ENCODE results near the gene SLC1A2.
"Not testable (repeated sequence)": the region's sequence is repeated elsewhere in the genome, so short reads cannot be mapped to it uniquely, and the experiment has no call there.

Gene SLC1A2

DNA sequence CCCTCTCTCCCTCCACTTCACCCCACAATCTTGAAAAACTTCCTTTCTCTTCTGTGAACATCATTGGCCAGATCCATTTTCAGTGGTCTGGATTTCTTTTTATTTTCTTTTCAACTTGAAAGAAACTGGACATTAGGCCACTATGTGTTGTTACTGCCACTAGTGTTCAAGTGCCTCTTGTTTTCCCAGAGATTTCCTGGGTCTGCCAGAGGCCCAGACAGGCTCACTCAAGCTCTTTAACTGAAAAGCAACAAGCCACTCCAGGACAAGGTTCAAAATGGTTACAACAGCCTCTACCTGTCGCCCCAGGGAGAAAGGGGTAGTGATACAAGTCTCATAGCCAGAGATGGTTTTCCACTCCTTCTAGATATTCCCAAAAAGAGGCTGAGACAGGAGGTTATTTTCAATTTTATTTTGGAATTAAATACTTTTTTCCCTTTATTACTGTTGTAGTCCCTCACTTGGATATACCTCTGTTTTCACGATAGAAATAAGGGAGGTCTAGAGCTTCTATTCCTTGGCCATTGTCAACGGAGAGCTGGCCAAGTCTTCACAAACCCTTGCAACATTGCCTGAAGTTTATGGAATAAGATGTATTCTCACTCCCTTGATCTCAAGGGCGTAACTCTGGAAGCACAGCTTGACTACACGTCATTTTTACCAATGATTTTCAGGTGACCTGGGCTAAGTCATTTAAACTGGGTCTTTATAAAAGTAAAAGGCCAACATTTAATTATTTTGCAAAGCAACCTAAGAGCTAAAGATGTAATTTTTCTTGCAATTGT, 188.1 kb downstream of the SLC1A2 start:
- H3K9ac ChIP-seq (ENCODE audit: low read depth in 1 of 2, low read length in 2 of 2) = no peak overlapping the region
- H3K4me1 ChIP-seq (ENCODE audit: control insufficient read depth in 1 of 2, insufficient read depth in 2 of 2, low read length in 2 of 2) = peaks cover 0 to 16% of the 10 kb centered on the region in 2 donors
- no peak overlapping the region for H3K27ac ChIP-seq (ENCODE audit: low read depth, low read length)
- H3K36me3 ChIP-seq (ENCODE audit: control insufficient read depth in 1 of 2, insufficient read depth in 2 of 2, low read length in 2 of 2) = peaks cover 21 to 28% of the 10 kb centered on the region in 2 donors
- no peak overlapping the region for H3K4me3 ChIP-seq (ENCODE audit: low read depth in 1 of 2, low read length in 2 of 2)
- no peaks in the 10 kb centered on the region for H3K9me3 ChIP-seq (ENCODE audit: control insufficient read depth in 1 of 2, low read length in 2 of 2)
- no peaks in the 10 kb centered on the region for H3K27me3 ChIP-seq (ENCODE audit: control insufficient read depth in 1 of 2, insufficient read depth in 2 of 2, low read length in 2 of 2)

DNA sequence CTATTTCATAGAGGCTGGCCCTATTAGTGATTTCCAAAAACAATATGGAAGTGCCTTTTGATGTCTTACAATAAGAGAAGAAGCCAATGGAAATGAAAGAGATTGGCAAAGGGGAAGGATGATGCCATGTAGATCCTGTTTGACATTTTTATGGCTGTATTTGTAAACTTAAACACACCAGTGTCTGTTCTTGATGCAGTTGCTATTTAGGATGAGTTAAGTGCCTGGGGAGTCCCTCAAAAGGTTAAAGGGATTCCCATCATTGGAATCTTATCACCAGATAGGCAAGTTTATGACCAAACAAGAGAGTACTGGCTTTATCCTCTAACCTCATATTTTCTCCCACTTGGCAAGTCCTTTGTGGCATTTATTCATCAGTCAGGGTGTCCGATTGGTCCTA, 189.0 kb downstream of the SLC1A2 start:
- no peaks in the 10 kb centered on the region for H3K27me3 ChIP-seq (ENCODE audit: control insufficient read depth in 1 of 2, insufficient read depth in 2 of 2, low read length in 2 of 2)
- no peaks in the 10 kb centered on the region for H3K9me3 ChIP-seq (ENCODE audit: control insufficient read depth in 1 of 2, low read length in 2 of 2)
- H3K27ac ChIP-seq (ENCODE audit: low read depth, low read length) = no peak overlapping the region
- H3K4me3 ChIP-seq (ENCODE audit: low read depth in 1 of 2, low read length in 2 of 2) = no peak overlapping the region
- peaks cover 0 to 7% of the 10 kb centered on the region in 2 donors for H3K4me1 ChIP-seq (ENCODE audit: control insufficient read depth in 1 of 2, insufficient read depth in 2 of 2, low read length in 2 of 2)
- no peak overlapping the region for H3K9ac ChIP-seq (ENCODE audit: low read depth in 1 of 2, low read length in 2 of 2)
- H3K36me3 ChIP-seq (ENCODE audit: control insufficient read depth in 1 of 2, insufficient read depth in 2 of 2, low read length in 2 of 2) = peaks cover 21 to 31% of the 10 kb centered on the region in 2 donors

DNA sequence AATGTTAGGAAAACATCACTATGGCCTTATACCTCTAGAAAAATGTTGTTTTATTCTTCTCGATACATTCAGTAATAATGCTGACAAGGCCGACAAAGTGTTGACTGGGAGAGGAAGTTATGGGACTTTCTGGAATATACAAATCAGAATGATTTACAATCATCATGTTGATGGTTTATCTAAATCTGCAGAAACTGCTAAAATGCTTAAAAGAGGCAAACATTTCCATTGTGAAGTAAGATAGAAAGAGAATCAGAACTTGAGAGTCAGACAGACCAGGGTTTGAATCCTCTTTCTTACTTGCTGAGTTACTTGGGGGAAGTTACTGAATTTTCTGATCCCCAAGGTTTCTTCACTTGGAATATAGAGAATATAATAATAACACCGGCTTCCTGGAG, 191.0 kb downstream of the SLC1A2 start:
- no peak overlapping the region for H3K27ac ChIP-seq (ENCODE audit: low read depth, low read length)

GRCh38 chr11:35227576-35228327, 191.6 kb downstream of the SLC1A2 start:
- Histone ChIP-seq H3K9ac (ENCODE audit: low read depth in 1 of 2, low read length in 2 of 2) (no peak overlapping the region), H3K4me3 (ENCODE audit: low read depth in 1 of 2, low read length in 2 of 2) (no peak overlapping the region), H3K4me1 (ENCODE audit: control insufficient read depth in 1 of 2, insufficient read depth in 2 of 2, low read length in 2 of 2) (peaks cover 0 to 5% of the 10 kb centered on the region in 2 donors), H3K36me3 (ENCODE audit: control insufficient read depth in 1 of 2, insufficient read depth in 2 of 2, low read length in 2 of 2) (peaks cover 31 to 51% of the 10 kb centered on the region in 2 donors), H3K27ac (ENCODE audit: low read depth, low read length) (no peak overlapping the region), H3K27me3 (ENCODE audit: control insufficient read depth in 1 of 2, insufficient read depth in 2 of 2, low read length in 2 of 2) (no peaks in the 10 kb centered on the region), H3K9me3 (ENCODE audit: control insufficient read depth in 1 of 2, low read length in 2 of 2) (no peaks in the 10 kb centered on the region)

More for the DNA sequence above, 191.0 kb downstream of the SLC1A2 start:
- Histone ChIP-seq H3K27me3 (ENCODE audit: control insufficient read depth in 1 of 2, insufficient read depth in 2 of 2, low read length in 2 of 2) (no peaks in the 10 kb centered on the region), H3K9ac (ENCODE audit: low read depth in 1 of 2, low read length in 2 of 2) (no peak overlapping the region), H3K36me3 (ENCODE audit: control insufficient read depth in 1 of 2, insufficient read depth in 2 of 2, low read length in 2 of 2) (peaks cover 28 to 47% of the 10 kb centered on the region in 2 donors), H3K9me3 (ENCODE audit: control insufficient read depth in 1 of 2, low read length in 2 of 2) (no peaks in the 10 kb centered on the region), H3K4me3 (ENCODE audit: low read depth in 1 of 2, low read length in 2 of 2) (no peak overlapping the region), H3K4me1 (ENCODE audit: control insufficient read depth in 1 of 2, insufficient read depth in 2 of 2, low read length in 2 of 2) (peaks cover 0 to 5% of the 10 kb centered on the region in 2 donors)

- not testable (repeated sequence) for H3K9ac ChIP-seq (ENCODE audit: low read depth in 1 of 2, low read length in 2 of 2); H3K27me3 ChIP-seq (ENCODE audit: control insufficient read depth in 1 of 2, insufficient read depth in 2 of 2, low read length in 2 of 2); H3K4me3 ChIP-seq (ENCODE audit: low read depth in 1 of 2, low read length in 2 of 2); H3K4me1 ChIP-seq (ENCODE audit: control insufficient read depth in 1 of 2, insufficient read depth in 2 of 2, low read length in 2 of 2); H3K9me3 ChIP-seq (ENCODE audit: control insufficient read depth in 1 of 2, low read length in 2 of 2); H3K27ac ChIP-seq (ENCODE audit: low read depth, low read length)
- peaks cover 32 to 57% of the 10 kb centered on the region in 2 donors for H3K36me3 ChIP-seq (ENCODE audit: control insufficient read depth in 1 of 2, insufficient read depth in 2 of 2, low read length in 2 of 2)
Measured at GRCh38 chr11:35226756-35227155, 192.6 kb downstream of the SLC1A2 start.

GRCh38 chr11:35225946-35226520, 193.3 kb downstream of the SLC1A2 start:
- H3K9ac ChIP-seq (ENCODE audit: low read depth in 1 of 2, low read length in 2 of 2) = no peak overlapping the region
- no peak overlapping the region for H3K4me3 ChIP-seq (ENCODE audit: low read depth in 1 of 2, low read length in 2 of 2)
- no peak overlapping the region for H3K27ac ChIP-seq (ENCODE audit: low read depth, low read length)
- no peaks in the 10 kb centered on the region for H3K27me3 ChIP-seq (ENCODE audit: control insufficient read depth in 1 of 2, insufficient read depth in 2 of 2, low read length in 2 of 2)
- peaks cover 36 to 63% of the 10 kb centered on the region in 2 donors for H3K36me3 ChIP-seq (ENCODE audit: control insufficient read depth in 1 of 2, insufficient read depth in 2 of 2, low read length in 2 of 2)
- H3K4me1 ChIP-seq (ENCODE audit: control insufficient read depth in 1 of 2, insufficient read depth in 2 of 2, low read length in 2 of 2) = peaks cover 0 to 5% of the 10 kb centered on the region in 2 donors
- no peaks in the 10 kb centered on the region for H3K9me3 ChIP-seq (ENCODE audit: control insufficient read depth in 1 of 2, low read length in 2 of 2)

DNA sequence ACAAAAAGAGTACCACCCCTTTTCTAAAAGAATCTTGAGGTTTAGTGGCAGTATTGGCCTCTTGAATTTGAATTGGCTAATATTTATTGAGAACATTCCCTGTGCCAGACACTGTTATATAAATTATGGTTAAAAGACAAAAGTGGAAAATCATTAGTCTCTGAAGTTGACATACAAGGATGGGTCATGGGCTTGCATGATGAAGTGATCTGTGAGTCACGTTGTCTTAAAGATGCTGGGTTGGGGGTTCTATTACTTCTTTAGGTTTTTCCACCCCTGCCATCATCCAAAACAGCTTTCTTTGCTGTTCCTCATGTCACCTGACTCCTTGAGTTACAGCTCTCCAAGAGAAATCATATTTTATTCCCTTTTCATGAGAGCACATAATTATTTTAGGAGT, 195.4 kb downstream of the SLC1A2 start:
- H3K27ac ChIP-seq (ENCODE audit: low read depth, low read length) = no peak overlapping the region
- no peaks in the 10 kb centered on the region for H3K27me3 ChIP-seq (ENCODE audit: control insufficient read depth in 1 of 2, insufficient read depth in 2 of 2, low read length in 2 of 2)
- H3K4me3 ChIP-seq (ENCODE audit: low read depth in 1 of 2, low read length in 2 of 2) = no peak overlapping the region
- H3K4me1 ChIP-seq (ENCODE audit: control insufficient read depth in 1 of 2, insufficient read depth in 2 of 2, low read length in 2 of 2) = peaks cover 0 to 5% of the 10 kb centered on the region in 2 donors
- H3K36me3 ChIP-seq (ENCODE audit: control insufficient read depth in 1 of 2, insufficient read depth in 2 of 2, low read length in 2 of 2) = peaks cover 27 to 59% of the 10 kb centered on the region in 2 donors
- no peak overlapping the region for H3K9ac ChIP-seq (ENCODE audit: low read depth in 1 of 2, low read length in 2 of 2)
- H3K9me3 ChIP-seq (ENCODE audit: control insufficient read depth in 1 of 2, low read length in 2 of 2) = no peaks in the 10 kb centered on the region

- Histone ChIP-seq H3K4me3 (ENCODE audit: low read depth in 1 of 2, low read length in 2 of 2) (no peak overlapping the region), H3K36me3 (ENCODE audit: control insufficient read depth in 1 of 2, insufficient read depth in 2 of 2, low read length in 2 of 2) (peaks cover 29 to 63% of the 10 kb centered on the region in 2 donors), H3K9ac (ENCODE audit: low read depth in 1 of 2, low read length in 2 of 2) (no peak overlapping the region), H3K27me3 (ENCODE audit: control insufficient read depth in 1 of 2, insufficient read depth in 2 of 2, low read length in 2 of 2) (no peaks in the 10 kb centered on the region), H3K27ac (ENCODE audit: low read depth, low read length) (no peak overlapping the region), H3K4me1 (ENCODE audit: control insufficient read depth in 1 of 2, insufficient read depth in 2 of 2, low read length in 2 of 2) (peaks cover 0 to 5% of the 10 kb centered on the region in 2 donors), H3K9me3 (ENCODE audit: control insufficient read depth in 1 of 2, low read length in 2 of 2) (no peaks in the 10 kb centered on the region)
Measured at GRCh38 chr11:35223371-35223796, 196.0 kb downstream of the SLC1A2 start.

GRCh38 chr11:35218956-35219355, 200.4 kb downstream of the SLC1A2 start:
- Histone ChIP-seq H3K27ac (ENCODE audit: low read depth, low read length) (no peak overlapping the region), H3K9me3 (ENCODE audit: control insufficient read depth in 1 of 2, low read length in 2 of 2) (no peaks in the 10 kb centered on the region), H3K9ac (ENCODE audit: low read depth in 1 of 2, low read length in 2 of 2) (no peak overlapping the region), H3K36me3 (ENCODE audit: control insufficient read depth in 1 of 2, insufficient read depth in 2 of 2, low read length in 2 of 2) (peaks cover 47 to 67% of the 10 kb centered on the region in 2 donors), H3K4me3 (ENCODE audit: low read depth in 1 of 2, low read length in 2 of 2) (no peak overlapping the region), H3K4me1 (ENCODE audit: control insufficient read depth in 1 of 2, insufficient read depth in 2 of 2, low read length in 2 of 2) (no peaks in the 10 kb centered on the region), H3K27me3 (ENCODE audit: control insufficient read depth in 1 of 2, insufficient read depth in 2 of 2, low read length in 2 of 2) (no peaks in the 10 kb centered on the region)
